ENCODE data around the gene SURF6.
"Not testable (repeated sequence)": the region's sequence is repeated elsewhere in the genome, so short reads cannot be mapped to it uniquely, and the experiment has no call there.

Gene SURF6

GRCh38 chr9:133347985-133348717 is 12.2 kb upstream of the SURF6 start, which contains the start of the genes MED22 and RPL7A:
Gene MED22 (minus strand): TSS chr9:133348131. CDS start chr9:133346662, 1,469 bp downstream.
Gene RPL7A (plus strand): TSS chr9:133348218. CDS start chr9:133348244, 26 bp downstream.
- DNase-seq (ENCODE audit: low read depth) = peak; percentile 95

DNA sequence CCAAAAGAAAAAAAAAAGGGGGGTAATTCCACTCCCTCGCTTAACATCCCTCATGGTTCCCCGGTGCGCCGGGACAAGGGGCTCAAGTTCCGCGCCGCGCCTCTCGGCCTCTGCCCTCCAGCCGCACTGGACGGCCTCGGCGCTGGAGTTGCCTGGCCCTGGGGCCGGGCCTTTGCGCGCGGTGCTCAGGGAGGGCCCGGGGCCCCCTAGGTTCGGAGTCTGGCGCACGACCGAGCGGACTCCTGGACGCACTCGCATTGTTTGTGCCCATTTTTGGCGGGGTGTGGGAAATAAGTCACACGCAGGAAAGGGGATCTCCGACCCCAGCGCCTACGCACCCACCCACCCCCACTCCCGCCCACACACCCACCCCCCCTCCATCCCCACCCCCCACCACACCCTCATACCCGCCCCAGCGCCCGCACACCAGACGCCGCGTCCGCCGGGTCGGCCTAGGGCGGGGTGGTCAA is 11.6 kb upstream of the SURF6 start:
- no peak for DNase-seq (ENCODE audit: low read depth)

GRCh38 chr9:133346021-133346785 is 10.2 kb upstream of the SURF6 start:
- no peak for DNase-seq (ENCODE audit: low read depth)

DNA sequence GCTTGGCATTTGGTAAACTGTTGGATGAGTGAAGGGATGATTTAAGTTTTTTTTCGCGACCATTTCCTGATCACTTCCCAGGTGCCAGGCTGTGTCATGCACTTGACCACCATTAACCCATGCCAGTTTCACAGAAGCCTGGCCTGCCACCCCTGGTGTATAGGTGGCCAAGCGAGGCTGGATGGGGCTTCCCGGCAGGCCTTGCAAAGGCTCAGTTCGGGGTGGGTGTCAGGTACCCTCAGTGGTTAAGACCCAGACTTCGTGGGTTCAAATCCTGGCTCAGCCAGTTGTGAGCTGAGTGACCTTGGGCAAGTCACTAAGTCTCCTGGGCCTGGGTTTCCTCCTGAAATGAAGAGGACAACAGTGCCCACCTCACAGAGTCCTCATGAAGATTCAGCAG is 9.6 kb upstream of the SURF6 start:
- no peak for DNase-seq (ENCODE audit: low read depth)

DNA sequence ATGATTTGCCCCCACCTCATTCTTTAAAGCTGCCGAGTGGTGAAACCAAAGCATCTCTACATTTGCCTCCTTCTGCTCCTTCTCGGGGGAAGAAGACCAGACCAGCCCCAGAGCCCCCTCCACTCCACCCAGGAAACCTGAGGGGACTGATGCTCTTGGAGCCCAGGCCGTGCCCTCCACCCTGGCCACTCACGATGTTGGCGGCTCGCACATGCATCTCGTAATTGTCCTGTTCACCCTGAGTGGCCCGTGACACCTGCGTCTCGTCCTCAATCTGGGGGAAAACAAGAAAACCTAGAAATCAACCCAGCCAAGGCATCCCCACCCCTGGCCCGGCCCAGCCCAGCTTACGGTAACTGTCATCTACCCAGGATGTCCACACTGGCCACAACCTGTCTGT is 9.0 kb upstream of the SURF6 start:
- DNase-seq (ENCODE audit: low read depth) = no peak

DNA sequence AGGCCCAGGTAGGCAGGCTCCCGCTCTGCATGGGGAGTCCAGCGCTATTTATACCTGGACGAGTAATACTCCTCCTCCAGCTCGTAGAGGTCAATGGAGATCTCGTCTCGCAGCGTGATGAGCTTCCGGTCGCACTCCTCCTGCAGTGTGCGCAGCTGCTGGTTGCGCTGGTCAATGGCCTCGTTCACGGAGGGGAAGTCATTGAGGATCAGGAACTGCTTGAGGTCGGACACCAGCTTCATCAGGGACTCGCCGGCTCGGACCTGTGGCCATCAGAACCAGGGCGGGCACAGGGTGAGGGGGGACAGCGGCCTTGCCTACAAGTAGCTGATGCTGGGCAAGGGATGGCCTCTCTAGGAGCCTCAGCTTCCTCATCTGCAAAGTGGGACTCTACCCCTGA is 8.1 kb upstream of the SURF6 start:
- DNase-seq (ENCODE audit: low read depth) = no peak

- no peak for DNase-seq (ENCODE audit: low read depth)
These were observed 6.6 kb upstream of the SURF6 start for GRCh38 chr9:133342570-133342969.

DNA sequence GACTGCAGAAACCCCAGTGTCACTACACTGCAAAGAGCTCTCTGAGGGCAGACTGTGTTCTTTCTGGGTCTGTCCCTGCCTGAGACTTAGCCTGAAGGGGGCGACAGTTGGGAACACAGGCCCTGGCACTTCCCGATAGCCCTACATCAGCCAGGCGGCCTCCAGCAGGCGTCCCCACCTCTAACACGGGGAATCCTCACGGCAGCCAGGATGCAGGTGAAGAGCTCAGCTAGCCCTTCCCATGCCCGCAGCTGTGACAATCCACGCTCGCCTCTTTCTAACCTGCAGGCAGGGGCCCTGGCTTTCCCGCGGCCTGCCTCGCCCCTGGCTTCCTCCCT is 6.0 kb upstream of the SURF6 start:
- no peak for DNase-seq (ENCODE audit: low read depth)

DNA sequence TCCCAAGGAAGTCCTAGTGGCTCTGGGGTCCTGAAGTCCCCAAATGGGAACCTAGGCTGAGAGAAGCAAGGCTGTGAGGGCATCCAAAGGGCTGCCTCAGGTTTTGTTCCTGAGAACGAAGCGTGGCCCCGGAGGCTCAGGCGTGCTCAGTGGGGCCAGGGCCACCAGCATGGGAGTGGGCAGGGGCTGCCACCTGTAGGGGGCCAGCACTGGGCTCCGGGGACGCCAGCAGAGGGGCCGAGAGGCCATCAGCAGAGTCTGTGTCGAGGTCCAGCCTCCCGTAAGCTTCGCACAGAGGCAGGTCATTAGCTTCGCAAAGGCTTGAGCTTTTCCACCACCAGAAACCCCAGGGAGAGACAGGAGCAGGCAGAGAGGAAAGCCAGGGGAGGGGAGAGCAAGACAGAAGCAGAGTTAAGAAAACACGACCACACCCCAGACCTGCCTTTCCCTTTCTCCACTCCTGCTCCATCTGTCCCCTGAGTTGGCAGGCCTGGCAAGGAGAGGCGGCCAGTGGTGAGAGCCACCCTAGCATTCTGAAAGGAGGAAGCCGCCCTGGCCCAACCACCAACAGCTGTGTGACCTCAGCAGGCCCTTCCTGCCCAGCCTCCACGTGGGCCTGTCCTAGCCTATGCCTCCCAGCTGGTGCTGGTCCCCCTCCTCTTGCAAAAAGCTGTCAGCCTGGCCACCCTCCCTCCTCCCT is 5.5 kb upstream of the SURF6 start:
- no peak for DNase-seq (ENCODE audit: low read depth)

GRCh38 chr9:133340916-133341315 is 4.9 kb upstream of the SURF6 start:
- no peak for DNase-seq (ENCODE audit: low read depth)

GRCh38 chr9:133340256-133340655 is 4.3 kb upstream of the SURF6 start:
- DNase-seq (ENCODE audit: low read depth) = no peak

DNA sequence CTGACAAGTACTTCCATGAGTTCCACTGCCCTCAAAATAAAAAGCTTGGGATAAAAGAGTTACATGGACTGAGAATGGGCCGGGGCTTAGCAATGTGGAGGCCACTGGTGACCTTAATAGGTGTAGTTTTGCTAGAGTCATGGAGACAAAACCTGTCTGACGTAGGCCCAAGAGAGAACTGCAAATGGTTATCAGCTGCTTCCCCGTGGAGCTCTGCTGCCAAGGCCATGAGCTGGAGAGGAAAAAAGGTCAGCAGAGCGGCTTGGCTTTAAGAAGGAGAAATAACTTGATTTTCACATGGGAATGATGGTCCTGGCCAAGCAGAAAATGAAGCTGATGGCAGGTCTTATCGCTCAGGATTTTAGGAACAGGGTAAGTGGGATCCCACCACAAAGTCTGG is 3.7 kb upstream of the SURF6 start:
- no peak for DNase-seq (ENCODE audit: low read depth)

GRCh38 chr9:133334888-133335287 is 1.1 kb downstream of the SURF6 start:
- not testable (repeated sequence) for DNase-seq (ENCODE audit: low read depth)

DNA sequence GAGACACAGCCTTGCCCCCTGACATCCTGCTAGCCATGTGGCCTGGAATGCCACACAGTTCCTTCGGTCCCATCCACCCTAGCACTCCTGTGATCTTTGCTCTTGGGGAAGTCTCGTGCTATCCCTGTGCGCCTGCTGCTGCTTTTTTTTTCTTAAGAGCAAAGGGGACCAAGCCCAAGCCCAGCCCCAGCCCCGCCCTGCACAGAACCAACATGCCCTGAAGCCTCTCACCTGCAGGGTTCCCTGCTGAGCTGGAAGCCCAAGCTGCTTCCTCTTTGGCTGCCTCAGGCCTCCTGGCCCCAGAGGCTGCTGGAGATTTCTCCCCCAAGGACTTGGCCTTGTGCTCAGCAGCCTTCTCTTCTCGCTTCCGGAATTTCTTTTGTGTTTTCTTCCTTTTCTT is 1.8 kb downstream of the SURF6 start:
- DNase-seq (ENCODE audit: low read depth) = no peak

GRCh38 chr9:133333566-133333965 is 2.4 kb downstream of the SURF6 start:
- no peak for DNase-seq (ENCODE audit: low read depth)

DNA sequence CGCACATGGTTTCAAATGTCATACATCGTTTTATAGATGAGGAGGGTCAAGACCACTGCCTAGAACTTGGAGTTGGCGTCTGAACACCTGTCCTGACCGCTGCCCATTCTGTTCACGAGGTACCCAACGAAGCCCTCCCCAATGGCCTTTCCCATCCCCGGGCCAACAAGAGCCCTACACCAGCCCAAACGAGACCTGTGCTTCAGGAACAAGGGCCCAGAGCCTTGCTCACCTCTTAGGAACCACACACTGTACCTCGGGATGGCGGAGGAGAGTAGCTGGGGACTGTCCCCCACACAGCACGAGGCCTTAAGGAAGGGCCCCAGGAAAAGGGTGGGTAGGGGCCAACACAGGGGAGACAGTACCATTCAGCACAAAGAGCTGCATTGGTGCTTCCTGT is 3.0 kb downstream of the SURF6 start:
- DNase-seq (ENCODE audit: low read depth) = no peak

GRCh38 chr9:133332381-133332730 is 3.6 kb downstream of the SURF6 start:
- no peak for DNase-seq (ENCODE audit: low read depth)

- no peak for DNase-seq (ENCODE audit: low read depth)
These were observed 4.2 kb downstream of the SURF6 start for GRCh38 chr9:133331641-133332380.

- no peak for DNase-seq (ENCODE audit: low read depth)
These were observed 4.8 kb downstream of the SURF6 start for GRCh38 chr9:133331221-133331620.

DNA sequence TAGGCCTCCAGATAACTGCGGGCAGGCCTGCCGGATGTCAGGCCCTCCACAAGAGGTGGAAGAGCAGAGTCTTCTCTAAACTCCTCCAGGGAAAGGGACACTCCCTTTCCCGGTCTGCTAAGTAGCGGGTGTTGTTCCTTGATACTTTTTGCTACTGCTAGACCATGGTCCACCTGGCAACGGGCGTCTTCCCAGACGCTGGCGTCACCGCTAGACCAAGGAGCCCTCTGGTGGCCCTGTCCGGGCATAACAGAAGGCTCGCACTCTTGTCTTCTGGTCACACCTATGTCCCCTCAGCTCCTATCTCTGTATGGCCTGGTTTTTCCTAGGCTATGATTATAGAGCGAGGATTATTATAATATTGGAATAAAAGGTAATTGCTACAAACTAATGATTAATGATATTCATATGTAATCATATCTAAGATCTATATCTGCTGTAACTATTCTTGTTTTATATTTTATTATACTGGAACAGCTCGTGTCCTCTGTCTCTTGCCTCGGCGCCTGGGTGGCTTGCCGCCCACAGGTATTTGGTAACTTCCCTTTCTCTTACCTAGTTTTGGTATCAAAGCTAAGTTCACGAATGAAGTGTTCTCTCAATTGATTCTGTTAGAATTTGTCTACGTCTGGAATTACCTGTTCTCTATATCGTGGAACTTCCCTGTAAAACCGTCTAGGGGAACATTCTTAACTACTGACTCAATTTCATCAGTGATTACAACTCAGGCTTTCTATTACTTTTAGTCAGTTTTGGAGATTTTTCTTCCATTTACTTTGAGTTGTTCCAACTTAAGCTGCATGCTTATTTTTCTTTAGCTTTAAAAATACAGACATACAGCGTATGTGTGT is 6.5 kb downstream of the SURF6 start:
- DNase-seq (ENCODE audit: low read depth) = not testable (repeated sequence)

- no peak for DNase-seq (ENCODE audit: low read depth)
These were observed 8.0 kb downstream of the SURF6 start for GRCh38 chr9:133327834-133328484.

Measured in iris pigment epithelial cell (primary cell).